Brain microvascular endothelial cell (primary cell): ENCODE results near the gene RSPRY1.
"Not testable (repeated sequence)": the region's sequence is repeated elsewhere in the genome, so short reads cannot be mapped to it uniquely, and the experiment has no call there.

ENCODE experiments used
- DNase-seq: peaks from one replicate; pipeline ENCODE4 v3.0.0-alpha.2; 2020
- H3K27ac ChIP-seq: fragments of 250-450 bp; sonication (Bioruptor Pico); 2 replicates; pipeline ENCODE4 v1.5.1; 2020; ENCODE audit warnings: mild to moderate bottlenecking, moderate library complexity
- H3K27me3 ChIP-seq: fragments of 250-450 bp; sonication (Bioruptor Pico); replicated peaks from 2 replicates; pipeline ENCODE4 v1.5.1; 2020; ENCODE audit warnings: mild to moderate bottlenecking
- H3K36me3 ChIP-seq: fragments of 250-450 bp; sonication (Bioruptor Pico); replicated peaks from 2 replicates; pipeline ENCODE4 v1.5.1; 2020; ENCODE audit warnings: mild to moderate bottlenecking
- H3K4me3 ChIP-seq: 2 replicates; pipeline ENCODE4 v1.5.1; 2011; ENCODE audit warnings: low read depth, mild to moderate bottlenecking, control low read depth, low read length, moderate library complexity
- in situ Hi-C: cut with HindIII; loops from 2 replicates; pipeline ENCODE4 v1.10.0; 2017; ENCODE audit warnings: low sequenced_read_pairs, low pct_ligation_motif_present
- TF ChIP-seq, protein P1 (sequence below): IDR thresholded peaks from 2 replicates; pipeline ENCODE4 v1.5.1; 2011; ENCODE audit warnings: low read depth, mild to moderate bottlenecking, moderate library complexity, low read length, control low read depth, inconsistent platforms; ENCODE audit errors: missing control alignments

The RSPRY1 gene

DNA sequence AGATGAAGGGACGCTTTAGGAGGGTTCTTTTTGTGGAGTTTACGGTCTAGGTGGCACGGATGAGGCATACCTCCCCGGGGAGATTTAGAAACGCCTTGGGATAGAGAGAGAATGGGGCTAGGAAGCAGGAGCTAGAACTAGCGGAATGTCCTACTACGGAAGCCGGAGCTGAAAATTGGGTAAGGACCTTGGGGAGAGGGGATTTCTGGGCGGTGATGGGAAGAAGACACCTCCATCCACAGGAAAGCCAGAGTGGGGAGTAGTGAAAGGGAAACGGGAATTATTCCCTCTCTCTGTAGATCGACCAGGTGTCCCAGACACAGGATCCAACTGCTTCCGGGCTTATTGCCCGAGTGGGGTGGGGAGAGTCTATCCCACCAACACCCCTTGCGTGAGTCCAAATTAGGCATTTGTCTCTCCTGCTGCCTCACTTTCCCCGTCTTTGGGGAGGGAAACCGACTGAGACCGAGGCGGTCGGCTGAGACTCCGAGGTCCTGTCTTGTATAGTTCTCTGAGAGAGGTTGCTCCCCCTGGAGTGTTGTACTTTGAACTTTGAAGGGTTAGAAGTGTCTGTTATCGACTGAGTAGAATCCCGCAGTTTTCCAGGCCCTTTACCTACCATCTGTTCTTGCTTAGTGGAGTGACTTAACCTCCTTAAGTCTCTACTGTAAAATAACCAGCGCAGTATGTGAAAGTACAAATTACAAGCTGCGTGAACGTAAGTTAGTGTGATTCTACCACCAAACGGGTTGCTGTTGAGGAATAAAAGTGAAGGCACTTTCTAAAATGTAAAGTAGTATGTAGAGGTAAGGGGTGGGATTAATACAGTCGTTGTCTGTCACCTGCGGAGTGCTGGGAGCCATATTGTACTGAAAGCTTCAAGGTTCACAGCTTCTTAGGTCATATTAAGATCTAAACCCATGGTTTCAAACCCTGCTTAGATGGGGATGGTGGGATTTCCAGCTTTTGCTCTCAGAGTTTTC is 1.0 kb downstream of the RSPRY1 start:
- no peaks in the 10 kb centered on the region for H3K27me3 ChIP-seq
- DNase-seq, result peak; percentile 6
- TF ChIP-seq, protein P1, sequence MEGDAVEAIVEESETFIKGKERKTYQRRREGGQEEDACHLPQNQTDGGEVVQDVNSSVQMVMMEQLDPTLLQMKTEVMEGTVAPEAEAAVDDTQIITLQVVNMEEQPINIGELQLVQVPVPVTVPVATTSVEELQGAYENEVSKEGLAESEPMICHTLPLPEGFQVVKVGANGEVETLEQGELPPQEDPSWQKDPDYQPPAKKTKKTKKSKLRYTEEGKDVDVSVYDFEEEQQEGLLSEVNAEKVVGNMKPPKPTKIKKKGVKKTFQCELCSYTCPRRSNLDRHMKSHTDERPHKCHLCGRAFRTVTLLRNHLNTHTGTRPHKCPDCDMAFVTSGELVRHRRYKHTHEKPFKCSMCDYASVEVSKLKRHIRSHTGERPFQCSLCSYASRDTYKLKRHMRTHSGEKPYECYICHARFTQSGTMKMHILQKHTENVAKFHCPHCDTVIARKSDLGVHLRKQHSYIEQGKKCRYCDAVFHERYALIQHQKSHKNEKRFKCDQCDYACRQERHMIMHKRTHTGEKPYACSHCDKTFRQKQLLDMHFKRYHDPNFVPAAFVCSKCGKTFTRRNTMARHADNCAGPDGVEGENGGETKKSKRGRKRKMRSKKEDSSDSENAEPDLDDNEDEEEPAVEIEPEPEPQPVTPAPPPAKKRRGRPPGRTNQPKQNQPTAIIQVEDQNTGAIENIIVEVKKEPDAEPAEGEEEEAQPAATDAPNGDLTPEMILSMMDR, result no peak
- H3K36me3 ChIP-seq, result no peaks in the 10 kb centered on the region
- in situ Hi-C loops, result no loop called here
- peak overlapping the region; percentile 87 for H3K27ac ChIP-seq
- H3K4me3 ChIP-seq, result peak overlapping the region; percentile 90

- H3K27me3 ChIP-seq, H3K36me3 ChIP-seq, in situ Hi-C loops, DNase-seq, H3K27ac ChIP-seq: not testable (repeated sequence)
- peak overlapping the region; percentile 90 for H3K4me3 ChIP-seq
Measured at GRCh38 chr16:57187902-57188710, 2.0 kb downstream of the RSPRY1 start.

GRCh38 chr16:57188711-57189002 is 2.5 kb downstream of the RSPRY1 start:
- no peaks in the 10 kb centered on the region for H3K27me3 ChIP-seq
- in situ Hi-C loops, result no loop called here

GRCh38 chr16:57189527-57189926 is 3.4 kb downstream of the RSPRY1 start:
- in situ Hi-C loops, DNase-seq, H3K27me3 ChIP-seq, H3K27ac ChIP-seq, H3K36me3 ChIP-seq, H3K4me3 ChIP-seq: not testable (repeated sequence)

More at GRCh38 chr16:57188711-57189002, 2.5 kb downstream of the RSPRY1 start:
- Histone ChIP-seq H3K4me3 (no peak overlapping the region), H3K36me3 (no peaks in the 10 kb centered on the region), H3K27ac (no peak overlapping the region)
- TF ChIP-seq, protein P1, result no peak
- no peak for DNase-seq

DNA sequence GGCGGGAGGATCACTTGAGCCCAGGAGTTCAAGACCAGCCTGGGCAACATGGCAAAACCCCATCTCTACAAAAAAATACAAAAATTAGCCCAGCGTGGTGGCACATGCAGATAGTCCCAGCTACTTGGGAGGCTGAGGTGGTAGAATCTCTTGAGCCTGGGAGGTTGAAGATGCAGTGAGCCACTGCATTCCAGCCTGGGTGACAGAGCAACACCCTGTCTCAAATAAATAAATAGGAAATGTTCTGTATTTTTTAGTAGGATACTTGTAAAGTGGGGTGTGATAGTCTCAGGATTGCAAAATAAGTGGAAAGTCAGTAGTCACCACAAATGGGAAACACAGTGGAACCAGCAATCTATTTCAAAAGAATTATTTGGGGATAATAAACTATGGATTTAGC is 4.0 kb downstream of the RSPRY1 start:
- H3K4me3 ChIP-seq, result no peak overlapping the region
- H3K36me3 ChIP-seq, result no peaks in the 10 kb centered on the region
- TF ChIP-seq, protein P1, result no peak
- DNase-seq, result no peak
- in situ Hi-C loops, result no loop called here
- no peaks in the 10 kb centered on the region for H3K27me3 ChIP-seq
- no peak overlapping the region for H3K27ac ChIP-seq

GRCh38 chr16:57191056-57191571 is 5.0 kb downstream of the RSPRY1 start:
- no peaks in the 10 kb centered on the region for H3K27me3 ChIP-seq
- TF ChIP-seq, protein P1, result no peak
- in situ Hi-C loops, result no loop called here
- peak; percentile 15 for DNase-seq
- no peak overlapping the region for H3K4me3 ChIP-seq
- no peaks in the 10 kb centered on the region for H3K36me3 ChIP-seq
- H3K27ac ChIP-seq, result peak overlapping the region; percentile 84
